GM18507 (cell line): ENCODE results near the gene ST3GAL3.

Experiments used
- DNase-seq: peaks from one replicate; pipeline ENCODE4 v3.0.0; 2011; ENCODE audit warnings: low read depth; ENCODE audit not compliant: insufficient read length; ENCODE audit errors: extremely low spot score
- FAIRE-seq: peaks from 2 replicates; lab custom pipeline; 2011; peaks lifted over from hg19 to GRCh38; lab: Jason Lieb, UNC

ST3GAL3 gene

GRCh38 chr1:43946236-43947060 lies 239.1 kb downstream of the ST3GAL3 start, which contains the start of gene IPO13:
TSS of gene IPO13 (plus strand) at chr1:43946950. CDS start at chr1:43947601, 651 bp downstream.
- DNase-seq: peak; percentile 98
- peak; percentile 97 for FAIRE-seq

DNA sequence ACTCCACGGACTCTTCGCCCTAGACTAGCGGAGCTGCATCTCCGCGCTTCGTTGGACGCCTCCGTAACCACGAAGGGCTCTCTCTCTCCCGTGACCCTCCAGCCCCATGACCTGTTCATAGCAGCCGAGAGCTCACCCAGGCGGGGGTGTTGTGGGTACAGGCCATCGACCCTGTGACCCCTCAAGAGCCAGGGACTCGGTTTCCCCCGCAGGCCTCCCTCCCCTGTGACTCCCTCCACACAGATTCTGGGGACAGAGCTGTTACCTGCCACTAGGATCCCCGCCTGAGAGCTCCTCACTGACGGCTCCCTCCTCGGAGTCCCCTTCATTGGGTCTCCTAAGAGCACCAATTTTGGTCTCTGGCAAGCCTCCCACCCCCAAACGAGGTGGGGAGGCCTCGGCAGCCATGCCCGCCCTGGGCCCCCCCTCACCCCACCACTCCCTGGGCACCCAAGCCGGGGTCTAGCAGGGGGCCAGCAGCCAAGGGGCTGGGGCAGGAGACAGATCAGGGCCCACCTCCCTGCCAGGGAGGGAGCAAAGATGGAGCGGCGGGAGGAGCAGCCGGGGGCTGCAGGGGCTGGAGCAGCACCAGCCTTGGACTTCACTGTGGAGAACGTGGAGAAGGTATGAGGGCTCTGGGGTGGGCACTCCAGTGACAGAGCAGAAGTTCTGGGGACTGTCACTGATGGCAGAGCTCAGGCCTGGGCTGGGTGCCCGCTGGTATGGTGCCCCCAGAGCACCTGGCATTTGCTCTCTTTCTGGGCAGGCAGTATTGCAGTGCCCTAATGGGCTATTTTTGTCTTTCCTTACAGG lies 239.9 kb downstream of the ST3GAL3 start:
- FAIRE-seq (no peak), DNase-seq (no peak)

DNA sequence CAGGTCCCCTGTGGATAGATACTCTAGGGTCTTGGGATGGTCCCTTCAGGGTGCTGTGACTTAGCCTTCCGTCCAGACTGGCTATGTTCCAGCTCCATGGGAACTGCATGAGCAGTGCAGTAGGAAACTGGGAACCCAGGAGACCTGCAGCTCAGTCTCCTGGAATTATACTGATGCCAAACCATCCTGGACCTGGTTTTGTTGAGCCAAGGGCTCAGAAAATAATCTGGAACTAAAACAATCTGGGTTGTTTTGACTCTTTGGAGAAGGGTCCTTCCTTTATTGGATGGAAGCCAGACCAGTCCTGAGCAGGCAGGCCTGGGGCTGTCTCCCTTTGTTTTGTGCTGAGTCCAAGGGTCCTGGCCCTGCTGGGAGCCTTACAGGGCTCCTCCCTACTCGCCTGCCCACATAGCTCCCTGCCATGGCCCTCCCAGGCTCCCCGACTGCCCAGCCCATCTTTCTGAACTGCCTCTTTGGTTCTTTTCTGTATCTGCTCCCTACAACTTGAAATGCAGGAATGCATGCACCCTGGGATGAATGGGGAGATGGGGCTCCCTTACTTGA lies 240.6 kb downstream of the ST3GAL3 start:
- FAIRE-seq (no peak), DNase-seq (no peak)

DNA sequence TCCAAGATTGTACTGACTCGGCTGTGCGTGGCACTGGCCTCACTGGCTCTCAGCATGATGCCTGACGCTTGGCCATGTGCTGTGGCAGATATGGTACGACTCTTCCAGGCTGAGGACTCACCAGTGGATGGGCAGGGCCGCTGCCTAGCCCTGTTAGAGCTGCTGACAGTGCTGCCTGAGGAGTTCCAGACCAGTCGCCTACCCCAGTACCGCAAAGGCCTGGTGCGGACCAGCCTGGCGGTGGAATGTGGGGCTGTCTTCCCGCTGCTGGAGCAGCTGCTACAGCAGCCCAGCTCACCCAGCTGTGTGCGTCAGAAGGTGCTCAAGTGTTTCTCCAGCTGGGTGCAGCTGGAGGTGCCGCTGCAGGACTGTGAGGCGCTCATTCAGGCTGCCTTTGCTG lies 242.3 kb downstream of the ST3GAL3 start:
- DNase-seq: no peak
- no peak for FAIRE-seq

DNA sequence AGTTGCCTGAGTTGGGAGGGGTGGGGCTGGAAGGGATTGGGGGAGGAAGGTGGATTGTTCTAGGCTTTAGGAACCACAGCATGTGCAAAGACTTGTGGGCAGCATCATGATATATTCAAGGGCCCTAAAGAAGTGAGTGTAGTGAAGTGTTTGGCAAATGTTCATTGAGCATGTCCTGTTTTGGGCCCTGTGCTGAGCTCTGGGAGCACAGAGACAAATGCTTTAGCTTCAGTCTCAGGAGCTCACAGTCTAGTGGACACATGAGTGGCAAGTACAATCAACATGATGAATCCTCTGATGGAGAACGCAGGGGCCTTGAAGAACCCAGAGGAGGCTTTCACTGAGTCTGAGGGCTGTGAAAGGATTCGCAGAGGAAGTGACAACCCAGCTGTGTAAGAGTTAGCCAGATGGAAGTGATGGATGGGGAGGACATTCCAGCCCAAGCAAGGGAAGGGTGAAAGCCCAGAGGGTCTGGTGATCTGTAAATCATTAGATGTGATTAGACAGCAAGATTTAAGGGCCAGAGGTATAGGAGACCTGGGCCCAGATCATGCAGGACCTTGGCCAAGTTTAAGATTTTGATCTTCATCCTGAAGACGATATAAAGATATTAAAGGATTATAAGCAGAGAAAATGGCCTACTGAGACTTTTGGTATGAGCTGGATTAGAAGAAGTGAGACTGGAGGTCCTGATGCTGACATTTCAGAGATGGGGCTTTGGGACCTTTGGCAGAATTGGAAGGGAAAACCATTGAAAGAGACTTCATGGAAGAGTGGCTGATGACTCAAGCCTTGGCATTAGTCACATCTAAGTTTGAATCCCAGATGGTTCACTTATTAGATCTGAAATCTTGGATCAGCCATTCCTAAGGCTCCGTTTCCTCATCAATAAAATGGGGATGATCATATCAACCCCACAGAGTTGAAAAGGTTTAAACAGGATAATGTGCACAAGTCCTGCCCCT lies 244.0 kb downstream of the ST3GAL3 start:
- no peak for DNase-seq
- FAIRE-seq: no peak

DNA sequence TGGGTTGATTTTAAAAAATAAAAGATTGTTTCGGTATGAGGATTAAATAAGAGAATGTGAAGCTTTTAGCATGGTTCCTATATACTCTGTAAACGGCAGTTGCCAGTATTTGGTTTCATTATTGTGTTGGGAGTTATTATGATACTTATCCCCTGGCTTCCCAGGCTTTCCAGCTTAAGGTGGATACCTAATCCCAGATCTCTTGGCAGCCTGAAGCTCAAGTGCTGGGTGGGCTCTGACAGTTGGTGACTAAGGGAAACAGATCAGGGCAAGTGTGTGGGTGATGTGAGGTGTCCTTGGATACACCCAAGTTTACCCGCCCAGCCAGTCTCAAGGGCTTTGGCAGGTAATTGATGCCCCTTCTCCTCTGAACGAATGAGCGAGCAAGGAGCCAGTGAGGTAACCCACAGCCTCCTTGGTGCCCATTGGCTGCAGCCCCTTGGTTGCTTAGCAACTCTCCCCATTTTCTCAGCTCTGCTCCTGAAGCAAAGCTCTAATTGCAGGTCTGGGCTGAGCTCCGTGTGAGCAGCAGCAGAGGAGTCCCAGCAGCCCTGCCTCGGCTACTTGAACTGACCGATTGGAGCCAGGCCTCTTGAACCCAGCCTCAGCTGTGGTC lies 245.5 kb downstream of the ST3GAL3 start:
- no peak for FAIRE-seq
- no peak for DNase-seq

DNA sequence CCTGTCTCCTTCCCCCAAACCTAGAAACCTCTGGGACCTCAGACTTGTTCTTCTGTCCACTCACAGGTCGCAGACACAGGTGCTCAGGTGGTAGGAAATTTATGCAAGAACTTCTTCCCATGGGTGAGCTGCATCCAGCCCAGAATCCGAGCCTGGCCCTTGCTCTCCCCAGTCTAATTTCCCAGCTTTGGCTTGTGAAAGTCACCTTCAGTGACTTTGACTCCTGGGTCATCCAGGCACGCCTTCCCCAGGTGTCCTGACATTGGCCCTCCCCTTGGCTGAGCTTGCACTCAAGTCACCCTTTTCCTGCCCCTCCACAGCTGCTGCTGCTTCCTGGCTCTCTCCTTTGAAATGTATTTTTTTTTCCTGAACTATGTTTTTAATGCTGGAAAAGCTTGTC lies 246.0 kb downstream of the ST3GAL3 start:
- FAIRE-seq: no peak
- DNase-seq: no peak

DNA sequence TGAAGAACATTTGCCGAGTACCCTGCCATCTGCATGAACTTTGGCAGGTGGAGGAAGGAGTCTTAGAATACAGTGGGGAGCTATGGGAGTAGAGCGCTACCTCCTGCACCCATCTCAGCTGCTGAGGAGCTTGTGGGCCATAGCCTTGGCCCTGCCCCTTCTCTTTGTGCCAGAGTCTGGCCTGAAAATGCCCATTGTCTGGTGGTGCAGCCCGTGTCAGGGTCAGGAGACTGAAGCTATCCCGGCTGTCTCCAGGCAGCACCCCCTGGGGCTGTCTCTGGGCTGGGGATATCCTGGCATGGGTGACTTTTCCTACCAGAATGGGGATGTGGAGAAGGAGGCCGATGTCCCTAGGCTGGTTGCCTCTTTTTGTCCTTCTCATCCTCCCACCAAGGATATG lies 246.7 kb downstream of the ST3GAL3 start:
- DNase-seq (no peak), FAIRE-seq (no peak)

GRCh38 chr1:43956234-43956633 lies 248.9 kb downstream of the ST3GAL3 start:
- FAIRE-seq (no peak), DNase-seq (no peak)

DNA sequence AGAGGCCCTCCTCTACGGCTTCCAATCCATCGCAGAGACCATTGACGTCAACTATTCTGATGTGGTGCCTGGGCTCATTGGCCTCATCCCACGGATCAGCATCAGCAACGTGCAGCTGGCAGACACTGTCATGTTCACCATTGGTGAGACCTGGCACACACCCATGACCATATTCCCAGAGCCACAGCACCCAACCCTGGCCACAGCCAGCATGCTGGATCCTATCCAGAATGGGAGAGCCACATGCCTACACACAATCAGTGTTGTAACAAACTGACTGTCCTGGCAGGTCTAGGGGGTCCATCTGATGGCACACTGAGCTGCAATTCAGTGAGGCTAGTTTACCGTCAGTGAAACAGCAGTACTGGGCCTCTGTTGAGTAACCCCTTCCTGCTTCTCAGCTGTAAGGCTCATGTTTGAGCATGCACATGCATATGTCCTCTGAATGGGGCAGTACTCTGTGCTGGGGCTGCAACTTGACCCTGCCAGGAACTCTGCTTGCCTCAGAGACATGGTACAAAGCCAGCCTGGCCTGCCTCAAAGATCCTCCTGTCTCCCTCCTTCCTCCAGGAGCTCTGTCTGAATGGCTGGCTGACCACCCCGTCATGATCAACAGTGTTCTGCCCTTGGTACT lies 250.2 kb downstream of the ST3GAL3 start:
- no peak for FAIRE-seq
- no peak for DNase-seq

- FAIRE-seq: no peak
- DNase-seq: no peak
Measured at GRCh38 chr1:43958351-43959255, 251.3 kb downstream of the ST3GAL3 start.

DNA sequence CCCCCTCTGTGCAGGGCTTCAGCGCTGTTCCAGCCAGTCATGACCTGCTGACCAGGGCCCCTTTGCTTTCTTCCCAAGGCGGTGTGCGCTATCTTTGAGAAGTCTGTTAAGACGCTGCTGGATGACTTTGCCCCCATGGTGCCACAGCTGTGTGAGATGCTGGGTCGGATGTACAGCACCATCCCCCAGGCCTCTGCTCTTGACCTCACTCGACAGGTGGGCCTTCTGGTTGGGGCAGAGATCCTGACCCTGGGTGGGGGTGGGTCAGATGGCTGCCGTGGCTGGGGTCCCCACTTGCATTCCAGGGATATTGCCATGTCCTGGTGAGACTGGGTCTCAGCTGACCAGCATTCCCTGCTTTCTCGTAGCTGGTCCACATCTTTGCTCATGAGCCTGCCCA lies 253.5 kb downstream of the ST3GAL3 start:
- FAIRE-seq (no peak), DNase-seq (no peak)

DNA sequence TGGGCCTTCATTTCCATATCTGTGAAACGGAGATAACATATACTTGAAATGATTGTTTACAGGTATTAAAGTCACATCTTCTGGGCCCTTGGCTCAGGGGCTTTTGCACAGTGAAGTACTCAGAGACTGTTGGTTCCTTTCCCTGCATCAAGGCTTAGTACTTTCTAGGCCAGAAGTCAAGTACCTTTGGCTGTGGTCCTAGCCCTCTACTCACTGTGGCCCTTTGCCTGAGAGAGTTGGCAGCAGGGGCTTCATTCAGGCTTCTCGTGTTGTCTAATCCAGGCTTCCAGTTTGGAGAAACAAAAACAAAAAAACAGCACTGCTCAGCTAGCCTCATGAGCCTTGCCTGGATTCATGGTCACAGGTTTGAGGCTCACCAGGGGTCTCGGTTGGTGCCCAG lies 254.4 kb downstream of the ST3GAL3 start:
- FAIRE-seq (no peak), DNase-seq (no peak)

GRCh38 chr1:43962324-43962723 lies 255.0 kb downstream of the ST3GAL3 start:
- FAIRE-seq (no peak), DNase-seq (no peak)

DNA sequence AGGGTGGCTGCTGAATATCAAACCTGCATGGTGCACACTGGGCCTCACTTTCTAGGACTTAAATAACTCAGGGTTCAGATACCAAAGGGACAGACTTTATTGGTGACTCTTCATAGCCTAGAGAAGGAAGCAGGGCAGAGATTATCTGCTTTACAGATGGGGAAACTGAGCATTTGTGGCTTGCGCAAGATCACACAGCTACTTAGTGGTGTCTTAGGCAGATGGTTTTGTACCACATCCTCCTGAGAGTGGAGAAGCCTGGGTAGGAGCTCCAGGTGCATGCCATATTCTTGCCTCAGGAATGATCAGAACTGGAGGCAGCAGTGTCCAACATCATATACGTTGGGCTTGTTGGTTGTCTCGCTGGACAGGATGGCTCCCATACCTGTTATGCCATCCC lies 255.7 kb downstream of the ST3GAL3 start:
- FAIRE-seq: no peak
- DNase-seq: no peak

DNA sequence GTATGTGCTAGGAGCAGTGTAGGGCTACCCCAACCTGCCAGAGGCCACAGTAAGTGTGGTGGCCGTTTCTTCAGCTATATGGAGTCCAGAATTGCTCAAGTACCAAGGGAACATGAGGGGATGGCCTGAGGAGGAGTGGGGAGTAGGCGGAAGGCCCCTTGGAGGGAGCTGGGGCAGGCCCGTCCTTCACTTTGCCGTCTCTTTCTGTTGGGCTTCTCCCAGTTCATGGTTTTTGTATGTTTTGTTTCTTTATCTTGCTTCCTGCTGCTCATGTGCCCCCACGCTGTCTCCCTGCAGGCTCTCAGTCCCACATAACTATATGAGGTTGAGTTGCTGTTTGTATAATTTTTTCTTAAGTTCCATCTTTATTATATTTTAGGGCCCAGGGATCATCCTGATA lies 256.6 kb downstream of the ST3GAL3 start:
- DNase-seq (no peak), FAIRE-seq (no peak)

DNA sequence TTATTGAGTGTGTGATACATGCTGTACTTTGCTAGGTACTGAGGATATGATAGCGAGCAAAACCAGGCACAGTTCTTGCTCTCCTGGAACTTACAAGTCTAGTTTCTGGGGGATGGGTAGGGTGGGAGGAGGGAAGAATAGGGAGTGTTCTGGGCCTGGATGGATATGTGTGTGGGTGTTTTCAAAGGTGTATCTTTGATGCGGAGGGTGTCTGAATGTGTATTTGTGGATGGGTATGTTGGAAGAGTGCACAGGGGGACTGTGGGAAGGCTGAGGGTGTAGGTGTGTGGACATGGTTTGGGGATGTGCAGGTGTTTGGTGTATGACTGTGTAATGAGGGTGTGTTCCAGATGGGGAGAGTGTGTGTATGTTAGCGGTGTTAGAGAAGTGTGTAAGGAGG lies 258.0 kb downstream of the ST3GAL3 start:
- no peak for DNase-seq
- FAIRE-seq: no peak
